Ascending aorta (tissue), 2 donors: Measurements from ENCODE around the gene MEF2C. TPM values are rescaled to one million over a fixed set of nuclear protein-coding genes. Genes with fewer than 3 reads are reported as not detected.
"Not testable (repeated sequence)": the region's sequence is repeated elsewhere in the genome, so short reads cannot be mapped to it uniquely, and the experiment has no call there.

Experiments used
- DNase-seq, 2 donors: peaks; one replicate each; pipeline ENCODE4 v3.0.0-alpha.2; 2019; ENCODE audit warnings: low spot score in 2 of 2
- H3K27ac ChIP-seq, 2 donors: fragments of 200-600 bp; sonication (generic); one replicate each; pipeline ENCODE4 v1.5.1; 2016 to 2017; ENCODE audit warnings: mild to moderate bottlenecking in 1 of 2
- H3K27me3 ChIP-seq: fragments of 200-600 bp; sonication (generic); one replicate; pipeline ENCODE4 v1.5.1; 2017
- H3K36me3 ChIP-seq, 2 donors: fragments of 200-600 bp; sonication (generic); one replicate each; pipeline ENCODE4 v1.5.1; 2016
- H3K4me1 ChIP-seq, 2 donors: fragments of 200-600 bp; sonication (generic); one replicate each; pipeline ENCODE4 v1.5.1; 2016 to 2017; ENCODE audit warnings: mild to moderate bottlenecking in 1 of 2
- H3K4me3 ChIP-seq, 2 donors: fragments of 200-600 bp; sonication (generic); one replicate each; pipeline ENCODE4 v1.5.1; 2016 to 2017; ENCODE audit warnings: mild to moderate bottlenecking in 1 of 2
- H3K9me3 ChIP-seq, 2 donors: fragments of 200-600 bp; sonication (generic); one replicate each; pipeline ENCODE4 v1.5.1; 2016
- CTCF ChIP-seq, 3 experiments: fragments of 200-600 bp in 2 of 3; fragments of 450-650 bp in 1 of 3; sonication (generic) in 2 of 3; IDR thresholded peaks; one replicate each; pipeline ENCODE4 v1.5.1; 2016 to 2019; ENCODE audit warnings: antibody characterized with exemption in 3 of 3, mild to moderate bottlenecking in 1 of 3, moderate library complexity in 1 of 3
- intact Hi-C: fragments of 100-400 bp; cut with DNase I; formaldehyde crosslinking; loops from one replicate; pipeline ENCODE4 v1.15.1; 2023
- total RNA-seq: library from RNA; depleted of rRNA; stranded (reverse); fragments of >200 nt; gene quantifications from one replicate; pipeline ENCODE4 v1.1.0, GENCODE V29; 2016

Gene MEF2C
- total RNA-seq, 1 donor from 2014 or later, result 138 TPM

- DNase-seq, result no peak
- no peaks in the 10 kb centered on the region for H3K27me3 ChIP-seq
- intact Hi-C loops, result no loop called here
Measured at GRCh38 chr5:88925692-88926490, 42.9 kb upstream of the MEF2C start.

GRCh38 chr5:88924330-88924657 lies 41.3 kb upstream of the MEF2C start:
- no peak overlapping the region for H3K4me3 ChIP-seq
- DNase-seq, result no peak
- TF ChIP-seq CTCF (IDR thresholded peaks at IDR 0.05), result no peak
- peaks cover 0 to 3% of the 10 kb centered on the region in 2 donors for H3K36me3 ChIP-seq
- no peaks in the 10 kb centered on the region for H3K9me3 ChIP-seq
- intact Hi-C loops, result no loop called here
- H3K27me3 ChIP-seq, result no peaks in the 10 kb centered on the region
- no peaks in the 10 kb centered on the region for H3K4me1 ChIP-seq
- no peak overlapping the region for H3K27ac ChIP-seq

More at GRCh38 chr5:88925692-88926490, 42.9 kb upstream of the MEF2C start:
- no peak overlapping the region for H3K4me3 ChIP-seq
- TF ChIP-seq CTCF (IDR thresholded peaks at IDR 0.05), result no peak
- H3K9me3 ChIP-seq, result no peaks in the 10 kb centered on the region
- no peak overlapping the region for H3K27ac ChIP-seq
- peaks cover 0 to 6% of the 10 kb centered on the region in 2 donors for H3K4me1 ChIP-seq
- H3K36me3 ChIP-seq, result peaks cover 0 to 3% of the 10 kb centered on the region in 2 donors

- no peaks in the 10 kb centered on the region for H3K27me3 ChIP-seq
- intact Hi-C loops, result no loop called here
- DNase-seq, result no peak
- no peaks in the 10 kb centered on the region for H3K4me1 ChIP-seq
- no peaks in the 10 kb centered on the region for H3K9me3 ChIP-seq
- no peak overlapping the region for H3K4me3 ChIP-seq
- no peak for TF ChIP-seq CTCF (IDR thresholded peaks at IDR 0.05)
- no peak overlapping the region for H3K27ac ChIP-seq
- H3K36me3 ChIP-seq, result peaks cover 0 to 3% of the 10 kb centered on the region in 2 donors
Measured at GRCh38 chr5:88923623-88924329, 40.8 kb upstream of the MEF2C start.

GRCh38 chr5:88912743-88913142 lies 29.8 kb upstream of the MEF2C start:
- H3K36me3 ChIP-seq, H3K9me3 ChIP-seq, H3K27me3 ChIP-seq, H3K27ac ChIP-seq, DNase-seq, H3K4me1 ChIP-seq, intact Hi-C loops, H3K4me3 ChIP-seq: not testable (repeated sequence)

- DNase-seq, intact Hi-C loops, H3K4me3 ChIP-seq, H3K36me3 ChIP-seq, H3K4me1 ChIP-seq, H3K27ac ChIP-seq, H3K9me3 ChIP-seq, H3K27me3 ChIP-seq: not testable (repeated sequence)
Measured at GRCh38 chr5:88911059-88911572, 28.1 kb upstream of the MEF2C start.

- DNase-seq, H3K9me3 ChIP-seq, H3K36me3 ChIP-seq, H3K27ac ChIP-seq, H3K4me3 ChIP-seq, H3K27me3 ChIP-seq, H3K4me1 ChIP-seq, intact Hi-C loops: not testable (repeated sequence)
Measured at GRCh38 chr5:88904478-88904877, 21.5 kb upstream of the MEF2C start.

GRCh38 chr5:88903966-88904365 lies 21.0 kb upstream of the MEF2C start:
- DNase-seq, H3K27ac ChIP-seq, H3K27me3 ChIP-seq, H3K4me1 ChIP-seq, H3K9me3 ChIP-seq, intact Hi-C loops, H3K36me3 ChIP-seq, H3K4me3 ChIP-seq: not testable (repeated sequence)

GRCh38 chr5:88901077-88901476 lies 18.1 kb upstream of the MEF2C start:
- H3K4me1 ChIP-seq, DNase-seq, H3K27ac ChIP-seq, H3K9me3 ChIP-seq, H3K36me3 ChIP-seq, intact Hi-C loops, H3K27me3 ChIP-seq, H3K4me3 ChIP-seq: not testable (repeated sequence)
